Aorta (tissue), 5 donors: Measurements from ENCODE around the gene YTHDF2. TPM values are rescaled to one million over a fixed set of nuclear protein-coding genes. Genes with fewer than 3 reads are reported as not detected.

Experiments used
- ATAC-seq: fragments of 200-7000 bp; cut with Tn5 transposase; one replicate; pipeline ENCODE4 v1.9.1; 2022; ENCODE audit warnings: moderate library complexity; ENCODE audit not compliant: low FRiP score
- DNase-seq, 2 donors: peaks; one replicate each; pipeline ENCODE4 v3.0.0-alpha.2; 2020
- H3K27ac ChIP-seq, 2 donors: one replicate each; pipeline ENCODE4 v1.5.1; 2013; ENCODE audit warnings: low read length in 2 of 2, mild to moderate bottlenecking in 2 of 2, moderate library complexity in 2 of 2, control low read depth in 1 of 2, inconsistent platforms in 1 of 2, low read depth in 1 of 2
- H3K27me3 ChIP-seq, 2 donors: one replicate each; pipeline ENCODE4 v1.6.1; 2013; ENCODE audit warnings: control low read depth in 1 of 2, low read length in 1 of 2, mild to moderate bottlenecking in 1 of 2, moderate library complexity in 1 of 2; ENCODE audit not compliant: insufficient read depth in 2 of 2, control insufficient read depth in 1 of 2
- H3K36me3 ChIP-seq, 2 donors: one replicate each; pipeline ENCODE4 v1.6.1; 2013; ENCODE audit warnings: control low read depth in 1 of 2, low read length in 1 of 2, mild to moderate bottlenecking in 1 of 2; ENCODE audit not compliant: insufficient read depth in 2 of 2, control insufficient read depth in 1 of 2
- H3K4me1 ChIP-seq, 2 donors: one replicate each; pipeline ENCODE4 v1.6.1; 2013; ENCODE audit warnings: low read length in 2 of 2, control low read depth in 1 of 2, mild to moderate bottlenecking in 1 of 2, moderate library complexity in 1 of 2; ENCODE audit not compliant: insufficient read depth in 2 of 2, control insufficient read depth in 1 of 2
- H3K4me3 ChIP-seq, 2 donors: one replicate each; pipeline ENCODE4 v1.5.1; 2013; ENCODE audit warnings: low read length in 2 of 2, control low read depth in 1 of 2, mild to moderate bottlenecking in 1 of 2
- H3K9me3 ChIP-seq: one replicate; pipeline ENCODE4 v1.6.1; 2013; ENCODE audit warnings: mild to moderate bottlenecking, low read length; ENCODE audit not compliant: control insufficient read depth
- WGBS, 2 donors: extraction: QIAGEN DNeasy Blood & Tissue Kit; methylation state at CpG; one replicate each; pipeline ENCODE4 v1.1.7; 2013; 5-methylcytosine and 5-hydroxymethylcytosine counted together
- intact Hi-C, 2 donors: fragments of 100-400 bp; cut with DNase I; formaldehyde crosslinking; loops; one replicate each; pipeline versions ENCODE4 v1.14.2 to v1.15.0; 2022
- polyA plus RNA-seq, 2 donors: library from polyadenylated mRNA; stranded (reverse); fragments of 200-250 nt; gene quantifications; one replicate each; pipeline ENCODE4 v1.2.3, GENCODE V29; 2013
- total RNA-seq, 2 donors: library from RNA; stranded (reverse); fragmentation: NEBNext Ultra II Directional; extraction: Animal tissue kit (Norgen Biotek cat#: 25700); gene quantifications; one replicate each; pipeline ENCODE4 v1.2.1, GENCODE V29; 2021
- donor health status: healthy with polysubstance abuse.
- donor health status: Bipolar disorder and iron deficiency.
- donor health status: DM: no; HTN: no; CAD: no.
- donor health status: DM: no; HTN: no; CAD: no.
- donor health status: DM: yes; HTN: yes; CAD: no.

The YTHDF2 gene
- total and polyA plus RNA-seq, 4 donors, result 17.2 to 46.5 (median 31.2) TPM

DNA sequence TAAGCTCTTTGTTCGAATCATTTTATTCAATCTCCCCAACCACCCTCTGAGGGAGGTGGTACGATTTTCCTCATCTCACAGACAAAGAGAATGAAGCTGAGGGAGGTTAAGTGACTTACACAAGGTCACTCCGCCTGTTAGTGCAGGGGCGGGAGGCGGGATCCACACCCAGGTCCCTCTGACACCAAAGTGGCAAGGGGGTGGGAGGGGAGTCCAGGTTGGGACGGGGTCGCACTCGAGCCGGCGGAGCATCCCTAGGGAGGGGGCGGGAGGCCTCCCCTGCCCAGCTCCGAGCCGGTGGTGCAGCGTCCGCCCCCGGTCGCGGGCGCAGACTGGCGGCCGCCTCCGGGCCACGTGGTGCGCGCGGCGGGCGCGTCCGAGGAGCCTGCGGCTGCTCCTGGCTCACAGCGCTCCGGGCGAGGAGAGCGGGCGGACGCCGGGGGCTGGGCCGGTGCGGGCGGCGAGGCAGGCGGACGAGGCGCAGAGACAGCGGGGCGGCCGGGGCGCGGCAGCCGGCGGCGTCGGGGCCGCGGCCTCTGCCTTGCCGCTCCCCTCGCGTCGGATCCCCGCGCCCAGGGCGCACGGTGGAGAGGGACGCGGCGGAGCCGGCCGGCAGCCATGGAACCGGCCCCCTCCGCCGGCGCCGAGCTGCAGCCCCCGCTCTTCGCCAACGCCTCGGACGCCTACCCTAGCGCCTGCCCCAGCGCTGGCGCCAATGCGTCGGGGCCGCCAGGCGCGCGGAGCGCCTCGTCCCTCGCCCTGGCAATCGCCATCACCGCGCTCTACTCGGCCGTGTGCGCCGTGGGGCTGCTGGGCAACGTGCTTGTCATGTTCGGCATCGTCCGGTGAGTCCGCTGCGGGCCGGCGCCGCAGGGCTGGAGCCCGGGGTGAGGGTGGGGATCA lies 75.3 kb downstream of the YTHDF2 start, which contains the start of gene OPRD1:
TSS of gene OPRD1 (plus strand) at position 405 of the 903 bp plus-strand sequence. CDS start at position 619, 214 bp downstream.
- intact Hi-C loops, result no loop called here
- Histone ChIP-seq H3K27ac (no peak within 1 kb of the TSS), H3K27me3 (no peaks in the 10 kb centered on the region), H3K36me3 (no peaks in the 10 kb centered on the region), H3K4me1 (no peaks in the 10 kb centered on the region), H3K9me3 (no peaks in the 10 kb centered on the region), H3K4me3 (no peak within 1 kb of the TSS)
- WGBS, 2 donors, result 3% methylated on average over 83 to 108 of the region's 108 CpGs
- ATAC-seq (no peak), DNase-seq (no peak)

DNA sequence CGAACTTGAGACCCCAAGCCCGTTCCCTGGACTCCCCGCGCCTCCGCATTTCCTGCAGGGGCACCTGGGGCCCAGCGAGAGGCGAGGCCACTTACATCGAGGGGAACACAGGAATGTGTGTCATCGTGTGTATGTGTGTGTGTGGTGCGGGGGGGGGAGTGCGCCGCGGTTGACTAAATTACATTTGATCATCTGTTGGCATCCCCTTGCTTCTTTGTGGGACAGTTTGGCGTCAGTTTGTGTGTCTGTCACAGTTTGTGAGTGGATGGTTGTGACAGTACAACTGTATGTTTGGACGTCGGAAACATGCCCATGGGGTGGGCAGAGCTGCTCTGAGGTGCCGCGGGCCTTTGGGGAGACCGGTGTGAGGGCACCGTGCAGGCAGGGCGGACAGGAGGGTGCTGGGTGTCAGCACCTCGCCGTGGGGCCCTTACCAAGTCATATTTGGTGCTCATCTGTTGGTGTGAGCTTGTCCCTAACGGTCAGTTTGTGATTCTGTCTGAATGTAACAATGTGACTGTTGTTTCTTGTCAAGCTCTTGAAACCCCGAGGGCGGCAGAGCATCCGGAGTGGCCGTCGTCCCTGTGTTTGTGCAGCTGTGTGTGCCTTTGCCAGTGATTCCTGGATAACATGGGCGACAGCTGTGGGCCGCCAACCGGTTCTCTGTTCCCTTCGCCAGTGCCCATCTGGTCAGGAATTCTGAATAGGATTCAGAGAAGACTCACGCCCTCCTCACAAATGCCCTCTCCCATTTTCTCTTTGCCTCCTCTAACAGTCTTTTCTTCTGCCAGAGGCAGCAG lies 76.1 kb downstream of the YTHDF2 start:
- no peaks in the 10 kb centered on the region for H3K9me3 ChIP-seq
- DNase-seq (no peak), ATAC-seq (no peak)
- no peaks in the 10 kb centered on the region for H3K36me3 ChIP-seq
- no peaks in the 10 kb centered on the region for H3K27me3 ChIP-seq
- H3K27ac ChIP-seq, result no peak overlapping the region
- no peaks in the 10 kb centered on the region for H3K4me1 ChIP-seq
- H3K4me3 ChIP-seq, result no peak overlapping the region
- intact Hi-C loops, result no loop called here
- 16 to 18% methylated on average over 34 of the region's 34 CpGs for WGBS, 2 donors

DNA sequence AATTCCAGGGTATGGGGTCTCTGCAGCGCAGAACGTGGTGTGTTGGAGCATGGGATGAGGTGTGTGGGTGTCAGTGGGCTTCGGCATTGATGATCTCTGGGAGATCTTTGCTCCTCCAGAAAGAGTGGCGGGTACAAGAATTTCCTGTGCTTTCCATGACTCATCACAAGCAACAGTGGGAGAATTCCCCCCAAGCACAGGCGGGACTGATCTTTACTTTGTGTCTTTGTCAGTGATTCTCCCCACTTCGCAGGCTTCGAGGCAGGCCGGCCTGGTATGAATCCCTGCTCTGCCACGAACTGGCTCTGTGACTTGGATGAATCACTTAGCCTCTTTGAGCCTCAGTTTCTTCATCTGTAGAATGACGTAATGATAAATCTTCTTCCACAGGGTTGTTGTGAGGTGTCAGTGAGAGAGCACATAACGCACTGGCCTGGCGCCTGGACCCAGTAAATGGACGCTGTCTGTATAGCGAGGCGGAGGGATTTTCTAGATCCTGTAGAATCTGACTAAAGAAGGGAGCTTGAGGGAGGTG lies 77.3 kb downstream of the YTHDF2 start:
- no peaks in the 10 kb centered on the region for H3K36me3 ChIP-seq
- H3K27me3 ChIP-seq, result no peaks in the 10 kb centered on the region

GRCh38 chr1:28815533-28816185 lies 78.9 kb downstream of the YTHDF2 start:
- no peaks in the 10 kb centered on the region for H3K4me1 ChIP-seq
- no peaks in the 10 kb centered on the region for H3K36me3 ChIP-seq
- H3K4me3 ChIP-seq, result no peak overlapping the region
- no peaks in the 10 kb centered on the region for H3K27me3 ChIP-seq
- intact Hi-C loops, result no loop called here
- ATAC-seq (no peak), DNase-seq (no peak)
- H3K9me3 ChIP-seq, result no peaks in the 10 kb centered on the region
- WGBS, 2 donors, result 37% methylated on average over 12 of the region's 12 CpGs
- H3K27ac ChIP-seq, result no peak overlapping the region

More for the DNA sequence above, 77.3 kb downstream of the YTHDF2 start:
- DNase-seq, result no peak
- Histone ChIP-seq H3K27ac (no peak overlapping the region), H3K9me3 (no peaks in the 10 kb centered on the region), H3K4me1 (no peaks in the 10 kb centered on the region), H3K4me3 (no peak overlapping the region)
- ATAC-seq, result no peak
- intact Hi-C loops, result no loop called here
- WGBS, 2 donors, result 79% methylated on average over 15 of the region's 15 CpGs

GRCh38 chr1:28817133-28817532 lies 80.4 kb downstream of the YTHDF2 start:
- H3K27ac ChIP-seq, result no peak overlapping the region
- WGBS, 2 donors, result 76 to 79% methylated on average over 7 of the region's 7 CpGs
- H3K36me3 ChIP-seq, result no peaks in the 10 kb centered on the region
- ATAC-seq (no peak), DNase-seq (no peak)
- no peaks in the 10 kb centered on the region for H3K9me3 ChIP-seq
- intact Hi-C loops, result no loop called here
- H3K27me3 ChIP-seq, result no peaks in the 10 kb centered on the region
- no peak overlapping the region for H3K4me3 ChIP-seq
- no peaks in the 10 kb centered on the region for H3K4me1 ChIP-seq

- intact Hi-C loops, result no loop called here
- Histone ChIP-seq H3K36me3 (no peaks in the 10 kb centered on the region), H3K4me3 (no peak overlapping the region), H3K9me3 (no peaks in the 10 kb centered on the region), H3K27ac (no peak overlapping the region), H3K4me1 (no peaks in the 10 kb centered on the region), H3K27me3 (no peaks in the 10 kb centered on the region)
- ATAC-seq (no peak), DNase-seq (no peak)
These were observed 82.3 kb downstream of the YTHDF2 start for GRCh38 chr1:28819020-28819419.

Other genes starting within 250 kb of the YTHDF2 start
- 10 to 100 TPM in 1 of 2 donors, 1 to 10 TPM in 1; 9.0 to 10.0 TPM for gene RCC1, start 230.9 kb upstream of the YTHDF2 start, total RNA-seq
- 10 to 100 TPM in 1 of 2 donors, 1 to 10 TPM in 1; 9.0 to 17.0 TPM for gene RCC1, start 230.9 kb upstream of the YTHDF2 start, polyA plus RNA-seq
- gene TRNAU1AP, start 183.9 kb upstream of the YTHDF2 start, total RNA-seq, result 10 to 100 TPM; 19.8 to 30.9 TPM
- gene TRNAU1AP, start 183.9 kb upstream of the YTHDF2 start, polyA plus RNA-seq, result 10 to 100 TPM; 34.9 to 39.2 TPM
- 1 to 10 TPM; 2.0 to 4.3 TPM for gene RAB42, start 144.7 kb upstream of the YTHDF2 start, total RNA-seq
- gene RAB42, start 144.7 kb upstream of the YTHDF2 start, polyA plus RNA-seq, result 1 to 10 TPM; 1.1 to 3.8 TPM
- gene TAF12, start 93.9 kb upstream of the YTHDF2 start, total RNA-seq, result 10 to 100 TPM; 14.6 to 17.1 TPM
- gene TAF12, start 93.9 kb upstream of the YTHDF2 start, polyA plus RNA-seq, result 10 to 100 TPM; 17.0 to 21.4 TPM
- not detected for gene RNU11, start 88.3 kb upstream of the YTHDF2 start, total RNA-seq
- not detected for gene RNU11, start 88.3 kb upstream of the YTHDF2 start, polyA plus RNA-seq
- 10 to 100 TPM; 11.1 to 11.9 TPM for gene GMEB1, start 68.2 kb upstream of the YTHDF2 start, total RNA-seq
- gene GMEB1, start 68.2 kb upstream of the YTHDF2 start, polyA plus RNA-seq, result 1 to 10 TPM; 4.1 to 4.2 TPM
- not detected for gene OPRD1, start 75.2 kb downstream of the YTHDF2 start, total RNA-seq
- not detected for gene OPRD1, start 75.2 kb downstream of the YTHDF2 start, polyA plus RNA-seq
- gene EPB41, start 177.6 kb downstream of the YTHDF2 start, total RNA-seq, result 10 to 100 TPM; 23.9 to 35.2 TPM
- 1 to 10 TPM; 3.4 to 5.4 TPM for gene EPB41, start 177.6 kb downstream of the YTHDF2 start, polyA plus RNA-seq